Nephron (organoid): ENCODE data around the gene CARD18.

ENCODE experiments used
- H3K27ac Mint-ChIP-seq, 3 experiments: 2 replicates each; pipeline ENCODE4 v1.8.0; 2020; ENCODE audit warnings: mixed read lengths in 3 of 3, mild to moderate bottlenecking in 2 of 3, moderate library complexity in 1 of 3
- H3K27me3 Mint-ChIP-seq: 2 replicates; pipeline ENCODE4 v1.8.0; 2021; ENCODE audit warnings: low read depth, mild to moderate bottlenecking, moderate library complexity, mixed read lengths
- H3K36me3 Mint-ChIP-seq: 2 replicates; pipeline ENCODE4 v1.8.0; 2020; ENCODE audit warnings: low read depth, mixed read lengths
- H3K4me1 Mint-ChIP-seq: 2 replicates; pipeline ENCODE4 v1.8.0; 2020; ENCODE audit warnings: mixed read lengths
- H3K4me3 Mint-ChIP-seq, 3 experiments: 2 replicates each; pipeline ENCODE4 v1.8.0; 2020; ENCODE audit warnings: mild to moderate bottlenecking in 3 of 3, mixed read lengths in 3 of 3, moderate library complexity in 2 of 3
- H3K9me3 Mint-ChIP-seq: 2 replicates; pipeline ENCODE4 v1.8.0; 2020; ENCODE audit warnings: mixed read lengths
- CTCF ChIP-seq, 3 experiments: fragments of 200-600 bp; sonication (generic); IDR thresholded peaks; one replicate each; pipeline ENCODE4 v1.5.0; 2021; ENCODE audit warnings: antibody characterized with exemption in 3 of 3; ENCODE audit not compliant: unreplicated experiment in 3 of 3

CARD18 gene

DNA sequence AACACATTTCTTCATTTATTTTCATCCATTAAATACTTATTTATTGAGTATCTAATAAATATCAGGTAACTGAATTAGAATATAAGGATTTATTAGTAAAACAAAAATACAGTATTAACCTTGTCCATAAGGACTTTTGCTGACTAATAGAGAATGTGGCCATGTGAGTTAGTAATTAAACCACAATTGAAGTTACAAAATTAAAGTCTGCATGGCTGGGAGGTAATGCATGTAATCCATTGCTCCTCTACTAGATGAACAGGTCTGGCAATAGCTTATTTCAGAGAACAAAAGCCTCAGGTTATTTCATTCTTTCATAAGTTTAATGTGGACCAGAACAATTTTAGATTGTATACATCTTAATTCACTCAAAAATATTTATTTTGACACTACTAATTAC is 9.9 kb upstream of the CARD18 start:
- Mint-ChIP-seq H3K9me3 (no peaks in the 10 kb centered on the region), H3K4me3 (no peak overlapping the region), H3K4me1 (no peaks in the 10 kb centered on the region), H3K36me3 (no peaks in the 10 kb centered on the region), H3K27ac (no peak overlapping the region), H3K27me3 (no peaks in the 10 kb centered on the region)
- TF ChIP-seq CTCF (IDR thresholded peaks at IDR 0.05; ENCODE audit: unreplicated experiment in 3 of 3) = no peak

DNA sequence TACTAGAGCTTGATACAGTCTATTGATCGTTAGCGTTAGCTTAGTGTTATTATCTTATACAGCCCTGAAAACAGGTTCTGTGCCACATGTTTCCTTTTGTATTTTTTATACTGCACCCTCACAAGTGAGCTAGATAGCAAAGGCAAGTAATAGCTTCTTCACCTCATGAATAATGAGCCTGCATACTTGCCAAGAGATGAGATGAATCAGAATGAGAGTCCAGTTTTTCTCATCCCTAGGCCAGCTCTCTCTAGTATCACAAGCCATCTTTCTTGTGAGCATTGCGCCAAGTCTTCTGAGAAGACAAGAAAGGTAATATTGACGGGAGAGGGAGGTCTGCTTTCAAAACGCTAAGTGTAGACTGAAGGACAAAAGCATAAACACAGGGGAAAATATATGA is 8.7 kb upstream of the CARD18 start:
- Mint-ChIP-seq H3K4me3 (no peak overlapping the region), H3K27ac (no peak overlapping the region), H3K9me3 (no peaks in the 10 kb centered on the region), H3K4me1 (no peaks in the 10 kb centered on the region), H3K27me3 (no peaks in the 10 kb centered on the region), H3K36me3 (no peaks in the 10 kb centered on the region)
- TF ChIP-seq CTCF (IDR thresholded peaks at IDR 0.05; ENCODE audit: unreplicated experiment in 3 of 3) = no peak

GRCh38 chr11:105144887-105145286 is 5.3 kb upstream of the CARD18 start:
- H3K27ac Mint-ChIP-seq = no peak overlapping the region
- H3K27me3 Mint-ChIP-seq = no peaks in the 10 kb centered on the region
- no peak for TF ChIP-seq CTCF (IDR thresholded peaks at IDR 0.05; ENCODE audit: unreplicated experiment in 3 of 3)
- H3K4me1 Mint-ChIP-seq = no peaks in the 10 kb centered on the region
- no peak overlapping the region for H3K4me3 Mint-ChIP-seq
- H3K36me3 Mint-ChIP-seq = no peaks in the 10 kb centered on the region
- H3K9me3 Mint-ChIP-seq = no peaks in the 10 kb centered on the region

DNA sequence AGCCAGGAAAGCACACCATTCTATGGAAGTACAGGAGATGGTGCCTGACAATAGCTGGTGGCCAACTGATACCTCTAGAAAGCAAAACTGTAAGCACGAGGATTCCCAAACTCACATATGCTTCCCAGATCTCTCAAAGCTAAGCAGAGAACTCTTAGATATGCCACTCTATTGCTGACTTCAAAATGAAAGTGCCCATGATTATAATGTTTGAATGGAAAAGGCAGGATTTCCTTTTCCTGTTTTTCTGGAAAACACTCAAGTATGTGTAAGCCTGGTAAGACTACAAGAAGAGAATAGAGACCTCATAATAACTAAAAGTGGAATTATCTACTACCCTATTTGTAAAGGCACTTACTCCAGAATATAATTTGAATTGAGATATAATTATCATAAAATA is 2.6 kb upstream of the CARD18 start:
- Mint-ChIP-seq H3K9me3 (peaks cover 3% of the 10 kb centered on the region), H3K4me3 (no peak overlapping the region), H3K36me3 (no peaks in the 10 kb centered on the region), H3K27me3 (no peaks in the 10 kb centered on the region), H3K27ac (no peak overlapping the region), H3K4me1 (no peaks in the 10 kb centered on the region)
- TF ChIP-seq CTCF (IDR thresholded peaks at IDR 0.05; ENCODE audit: unreplicated experiment in 3 of 3) = no peak

DNA sequence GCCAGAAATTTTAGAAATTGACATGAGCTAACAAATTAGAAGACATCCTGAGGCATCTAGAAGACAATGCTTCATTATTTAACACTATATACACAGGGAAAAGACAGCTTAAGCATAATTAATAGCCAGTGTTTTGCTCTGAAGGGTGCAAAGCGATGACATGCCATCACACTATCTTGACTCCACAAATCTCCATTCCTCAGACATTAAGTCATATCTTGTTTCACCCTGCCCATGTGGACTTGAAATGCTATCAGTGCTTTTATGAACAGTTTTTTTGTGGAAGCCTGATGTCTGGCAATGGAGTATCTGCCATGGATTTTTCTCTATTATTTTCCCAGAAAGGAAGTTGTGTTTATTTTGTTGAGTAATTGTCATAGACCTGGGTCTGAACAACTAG is 2.3 kb downstream of the CARD18 start:
- TF ChIP-seq CTCF (IDR thresholded peaks at IDR 0.05; ENCODE audit: unreplicated experiment in 3 of 3) = no peak
- no peaks in the 10 kb centered on the region for H3K27me3 Mint-ChIP-seq
- no peak overlapping the region for H3K27ac Mint-ChIP-seq
- no peak overlapping the region for H3K4me3 Mint-ChIP-seq
- H3K9me3 Mint-ChIP-seq = peaks cover 6% of the 10 kb centered on the region
- H3K36me3 Mint-ChIP-seq = no peaks in the 10 kb centered on the region
- no peaks in the 10 kb centered on the region for H3K4me1 Mint-ChIP-seq

- Mint-ChIP-seq H3K27ac (no peak overlapping the region), H3K27me3 (no peaks in the 10 kb centered on the region), H3K9me3 (peaks cover 13% of the 10 kb centered on the region), H3K36me3 (no peaks in the 10 kb centered on the region), H3K4me3 (no peak overlapping the region), H3K4me1 (no peaks in the 10 kb centered on the region)
- no peak for TF ChIP-seq CTCF (IDR thresholded peaks at IDR 0.05; ENCODE audit: unreplicated experiment in 3 of 3)
These were observed 3.7 kb downstream of the CARD18 start for GRCh38 chr11:105135883-105136282.
